Activated CD8-positive, alpha-beta memory T cell treated with anti-CD3 and anti-CD28 coated beads, Interleukin-2, amount 50 U/mL, for 1 hour (primary cell): ENCODE measurements around the gene NSUN4.
"Not testable (repeated sequence)": the region's sequence is repeated elsewhere in the genome, so short reads cannot be mapped to it uniquely, and the experiment has no call there.

Experiments
- DNase-seq: peaks from one replicate; pipeline ENCODE4 v3.0.0-alpha.2; 2020; ENCODE audit errors: extremely low read depth

The NSUN4 gene

DNA sequence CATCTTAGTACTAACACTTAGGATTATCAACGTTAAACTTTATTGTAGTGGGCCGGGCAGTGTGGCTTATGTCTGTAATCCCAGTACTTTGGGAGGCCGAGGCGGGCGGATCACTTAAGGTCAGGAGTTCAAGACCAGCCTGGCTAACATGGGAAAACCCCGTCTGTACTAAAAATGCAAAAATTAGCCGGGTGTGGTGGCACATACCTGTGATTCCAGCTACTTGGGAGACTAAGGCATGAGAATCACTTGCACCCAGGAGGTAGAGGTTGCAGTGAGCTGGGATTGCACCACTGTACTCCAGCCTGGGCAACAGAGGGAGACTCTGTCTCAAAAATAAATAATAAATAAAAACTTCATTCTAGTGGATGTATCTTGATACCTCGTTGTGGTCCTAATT, 25.2 kb downstream of the NSUN4 start:
- DNase-seq, result not testable (repeated sequence)

- DNase-seq, result no peak
Observed at GRCh38 chr1:46367072-46367471, 26.5 kb downstream of the NSUN4 start.

DNA sequence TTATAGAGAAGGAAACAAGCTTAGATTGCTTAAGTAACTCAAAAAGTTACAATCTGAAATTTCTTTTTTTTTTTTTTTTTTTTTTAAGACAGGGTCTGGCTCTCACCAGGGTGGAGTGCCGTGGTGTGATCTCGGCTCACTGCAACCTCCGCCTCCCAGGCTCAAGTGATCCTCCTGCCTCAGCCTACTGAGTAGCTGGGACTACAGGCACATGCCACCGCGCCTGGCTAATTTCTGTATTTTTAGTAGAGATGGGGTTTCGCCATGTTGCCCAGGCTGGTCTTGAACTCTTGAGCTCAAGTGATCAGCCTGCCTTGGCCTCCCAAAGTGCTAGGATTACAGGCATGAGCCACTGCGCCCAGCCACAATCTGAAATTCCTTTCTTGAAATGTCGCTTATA, 27.1 kb downstream of the NSUN4 start:
- DNase-seq, result not testable (repeated sequence)

GRCh38 chr1:46368791-46369190, 28.2 kb downstream of the NSUN4 start:
- no peak for DNase-seq

- no peak for DNase-seq
Observed at GRCh38 chr1:46369542-46370213, 29.1 kb downstream of the NSUN4 start.

GRCh38 chr1:46370214-46370633, 29.6 kb downstream of the NSUN4 start:
- DNase-seq, result no peak

DNA sequence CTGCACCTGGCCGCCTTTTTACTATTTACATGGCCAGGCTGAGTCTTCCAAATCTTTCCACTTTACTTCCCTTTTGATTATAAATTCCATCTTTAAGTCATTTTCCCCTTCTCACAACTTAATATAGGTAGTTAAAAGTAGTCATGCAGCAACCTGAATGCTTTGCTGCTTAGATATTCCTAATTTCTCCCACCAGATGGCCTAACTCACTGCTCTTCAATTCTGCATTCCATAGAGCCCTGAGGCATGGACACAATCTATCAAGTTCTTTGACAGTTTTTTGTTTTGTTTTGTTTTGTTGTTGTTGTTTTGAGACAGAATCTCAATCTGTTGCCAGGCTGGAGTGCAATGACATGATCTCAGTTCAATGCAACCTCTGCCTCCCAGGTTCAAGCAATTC, 31.8 kb downstream of the NSUN4 start:
- DNase-seq, result no peak

DNA sequence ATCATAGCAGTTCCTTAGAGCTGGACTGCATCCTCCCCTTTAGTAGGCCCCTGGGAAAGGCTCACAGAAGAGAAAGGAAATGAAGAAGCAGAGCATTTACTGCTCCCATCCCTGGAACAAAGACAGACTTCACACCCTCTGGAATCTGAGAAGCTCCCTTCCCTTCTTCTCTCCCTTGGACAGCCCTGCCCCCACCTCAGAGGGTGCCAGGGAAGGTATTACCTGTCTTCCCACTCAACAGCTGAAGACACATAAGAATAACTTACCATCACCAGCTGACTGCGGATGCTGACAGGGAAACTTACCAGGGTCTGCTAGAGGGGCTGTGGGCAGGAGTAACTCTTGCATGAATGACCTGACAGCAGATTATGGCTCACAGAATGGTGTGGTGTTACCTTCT, 39.4 kb downstream of the NSUN4 start:
- DNase-seq, result no peak

- DNase-seq, result no peak
Observed at GRCh38 chr1:46380508-46380907, 39.9 kb downstream of the NSUN4 start.

DNA sequence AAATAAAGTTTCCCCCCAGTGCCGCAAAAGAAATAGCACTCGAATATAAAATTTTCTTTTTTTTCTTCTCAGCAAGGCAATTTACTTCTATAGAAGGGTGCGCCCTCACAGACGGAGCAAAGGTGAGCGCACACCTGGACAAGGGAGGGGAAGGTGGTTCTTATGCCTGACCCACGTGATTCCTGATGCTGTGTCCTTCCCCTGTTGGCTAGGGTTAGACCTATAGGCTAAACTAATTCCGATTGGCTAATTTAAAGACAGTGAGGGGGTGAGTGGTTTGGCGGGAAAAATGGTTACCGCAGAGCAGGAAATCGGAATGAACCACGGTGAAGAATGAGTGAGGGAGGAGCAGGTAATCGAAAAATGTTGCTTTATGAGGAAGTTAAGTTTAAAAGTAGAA, 52.9 kb downstream of the NSUN4 start:
- DNase-seq, result no peak

DNA sequence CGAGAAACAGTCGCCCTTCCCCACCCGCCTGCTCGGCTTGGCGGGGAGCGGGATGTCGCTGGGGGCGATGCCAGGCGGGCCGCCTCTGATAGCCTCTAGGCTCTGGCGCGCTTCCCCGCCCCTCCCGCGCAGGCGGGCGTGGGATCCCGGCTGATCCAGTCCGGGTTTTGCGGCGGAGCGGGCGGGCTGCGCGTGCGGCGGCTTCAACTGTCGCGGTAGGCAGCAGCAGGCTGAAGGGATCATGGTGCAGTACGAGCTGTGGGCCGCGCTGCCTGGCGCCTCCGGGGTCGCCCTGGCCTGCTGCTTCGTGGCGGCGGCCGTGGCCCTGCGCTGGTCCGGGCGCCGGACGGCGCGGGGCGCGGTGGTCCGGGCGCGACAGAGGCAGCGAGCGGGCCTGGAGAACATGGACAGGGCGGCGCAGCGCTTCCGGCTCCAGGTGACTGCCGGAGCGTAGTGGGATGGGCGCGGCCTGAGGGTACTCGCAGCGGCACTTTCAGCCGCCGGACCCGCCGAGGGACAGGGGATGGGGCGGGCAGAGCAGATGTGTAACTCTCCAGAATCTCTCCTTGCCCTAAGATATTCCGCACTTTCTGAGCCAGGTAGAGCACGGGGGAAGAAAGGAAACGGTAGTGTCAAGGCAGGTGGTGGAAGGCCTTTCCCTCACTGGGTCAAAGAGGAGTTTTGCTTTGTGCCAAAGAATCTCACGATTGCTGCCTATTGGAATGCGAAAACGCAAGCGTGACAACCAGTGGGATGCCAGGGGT, 53.7 kb downstream of the NSUN4 start, which contains the start of gene FAAH:
Gene FAAH (plus strand): TSS at position 210 of the 764 bp plus-strand sequence. CDS start 32 bp downstream, at position 242.
- DNase-seq, result no peak

DNA sequence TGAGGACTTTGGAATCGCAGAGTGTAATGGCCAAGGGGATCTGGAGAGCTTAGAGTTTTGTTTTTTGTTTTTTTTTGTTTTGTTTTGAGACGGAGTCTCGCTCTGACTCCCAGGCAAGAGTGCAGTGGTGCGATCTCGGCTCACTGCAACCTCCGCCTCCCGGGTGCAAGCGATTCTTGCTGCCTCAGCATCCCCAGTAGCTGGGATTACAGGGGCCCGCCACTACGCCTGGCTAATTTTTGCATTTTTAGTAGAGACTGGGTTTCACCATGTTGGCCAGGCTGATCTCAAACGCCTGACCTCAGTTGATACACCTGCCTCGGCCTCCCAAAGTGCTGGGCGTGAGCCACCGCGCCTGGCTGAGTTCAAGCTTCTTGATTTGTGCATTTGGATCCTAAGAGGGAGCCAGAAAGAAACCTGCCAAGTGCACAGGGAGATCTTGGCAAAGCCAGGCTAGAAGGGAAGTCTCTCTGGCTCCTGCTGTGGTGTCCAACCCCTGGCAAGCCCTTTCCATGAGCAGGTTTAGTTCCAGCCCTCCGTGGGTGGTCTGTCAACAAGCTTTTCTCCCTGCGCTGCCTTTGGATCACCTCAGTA, 54.4 kb downstream of the NSUN4 start:
- DNase-seq, result no peak

- no peak for DNase-seq
Observed at GRCh38 chr1:46396441-46397398, 56.1 kb downstream of the NSUN4 start.

GRCh38 chr1:46399307-46399706, 58.7 kb downstream of the NSUN4 start:
- no peak for DNase-seq

- DNase-seq, result no peak
Observed at GRCh38 chr1:46400421-46400820, 59.8 kb downstream of the NSUN4 start.

- no peak for DNase-seq
Observed at GRCh38 chr1:46401154-46401913, 60.7 kb downstream of the NSUN4 start.

GRCh38 chr1:46401964-46402626, 61.5 kb downstream of the NSUN4 start:
- no peak for DNase-seq

- no peak for DNase-seq
Observed at GRCh38 chr1:46403916-46404315, 63.3 kb downstream of the NSUN4 start.

DNA sequence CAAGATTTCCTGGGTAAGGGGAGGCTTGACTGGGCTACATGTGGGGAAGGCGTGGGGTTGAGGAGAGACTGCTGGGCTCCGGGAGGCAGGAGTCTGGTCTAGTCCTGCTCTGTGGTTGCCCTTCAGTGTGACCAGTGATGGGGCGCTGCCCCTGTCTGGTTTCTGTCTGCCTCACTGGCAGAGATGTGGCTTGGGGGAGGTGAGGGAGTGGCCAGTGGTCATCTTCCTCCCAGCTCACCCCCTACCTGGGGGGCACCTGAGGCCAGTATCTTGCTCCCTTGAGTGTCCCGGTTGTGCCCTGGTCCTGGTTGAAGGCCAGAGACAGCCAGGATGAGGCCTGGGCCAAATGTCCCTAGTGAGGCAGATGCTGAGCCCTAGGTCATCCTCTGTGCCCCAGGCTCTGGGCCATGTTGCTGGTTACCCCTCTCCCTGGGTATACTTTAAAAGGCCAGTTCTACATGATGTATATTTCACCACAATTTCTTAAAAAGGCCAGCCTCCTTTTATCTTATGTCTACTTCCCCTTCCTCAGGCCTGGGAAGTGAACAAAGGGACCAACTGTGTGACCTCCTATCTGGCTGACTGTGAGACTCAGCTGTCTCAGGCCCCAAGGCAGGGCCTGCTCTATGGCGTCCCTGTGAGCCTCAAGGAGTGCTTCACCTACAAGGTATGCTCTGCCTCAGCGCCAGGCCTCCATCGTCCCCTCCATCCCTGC, 64.0 kb downstream of the NSUN4 start:
- DNase-seq, result no peak

- DNase-seq, result no peak
Observed at GRCh38 chr1:46405197-46405555, 64.6 kb downstream of the NSUN4 start.
